ENCODE results near the gene ZNF346. TPM values are rescaled to one million over a fixed set of nuclear protein-coding genes. Genes with fewer than 3 reads are reported as not detected.

ZNF346 gene
- polyA plus RNA-seq, 4 donors = 4.2 to 15.7 (median 5.4) TPM

DNA sequence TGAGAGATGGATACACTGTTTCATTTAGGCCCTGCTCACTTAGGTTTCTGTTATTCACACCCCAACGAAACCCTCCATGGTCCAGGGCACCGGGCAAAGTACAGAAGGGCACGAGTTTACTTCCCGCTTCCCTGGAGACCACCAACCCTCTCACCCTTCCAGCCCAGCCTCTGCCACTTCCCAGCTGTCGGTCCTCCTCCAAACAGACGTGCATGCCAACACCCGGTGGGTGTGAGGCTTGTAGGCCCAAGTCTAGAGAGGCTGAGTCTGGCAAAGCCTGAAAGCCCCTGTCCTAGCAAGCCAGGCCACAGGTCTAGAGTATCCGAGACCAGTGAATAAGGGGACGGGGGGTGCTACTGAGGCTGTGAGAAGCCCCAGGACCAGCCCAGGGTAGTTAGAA is 57.1 kb downstream of the ZNF346 start:
- Histone ChIP-seq H3K27ac (ENCODE audit: low read depth in 1 of 3, low read length in 2 of 3) (no peak overlapping the region), H3K36me3 (ENCODE audit: control insufficient read depth in 3 of 3, insufficient read depth in 2 of 3, low read depth in 1 of 3, low read length in 3 of 3) (peaks cover 0 to 8% (median 0%) of the 10 kb centered on the region in 3 donors), H3K9me3 (ENCODE audit: control insufficient read depth in 2 of 2, insufficient read depth in 1 of 2, low read depth in 1 of 2, low read length in 1 of 2) (no peaks in the 10 kb centered on the region), H3K4me1 (ENCODE audit: control insufficient read depth in 3 of 3, insufficient read depth in 2 of 3, low read depth in 1 of 3, low read length in 2 of 3) (peaks cover 0 to 12% (median 0%) of the 10 kb centered on the region in 3 donors), H3K27me3 (ENCODE audit: control insufficient read depth in 3 of 3, insufficient read depth in 3 of 3, low read length in 3 of 3) (no peaks in the 10 kb centered on the region), H3K4me3 (ENCODE audit: low read depth in 1 of 3, low read length in 3 of 3) (no peak overlapping the region)
- DNase-seq (no peak), FAIRE-seq (no peak)
- WGBS, 3 donors = 68 to 80% (median 70%) methylated on average over 9 of the region's 9 CpGs

DNA sequence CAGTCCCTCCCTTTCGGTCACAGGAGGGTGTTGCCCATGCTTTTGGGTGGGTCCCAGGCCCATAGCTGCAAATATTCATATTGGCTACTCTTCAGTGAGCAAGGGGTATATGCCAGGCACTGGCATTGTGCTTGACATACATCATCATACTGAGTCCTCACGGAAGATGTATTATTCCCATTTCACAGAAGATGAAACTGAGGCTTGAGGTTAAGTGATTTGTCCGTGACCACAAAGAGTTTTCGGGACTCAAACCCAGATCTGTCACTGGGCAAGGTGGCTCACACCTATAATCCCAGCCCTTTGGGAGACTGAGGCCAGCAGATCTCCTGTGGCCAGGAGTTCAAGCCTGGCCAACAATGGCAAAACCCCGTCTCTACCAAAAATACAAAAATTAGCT is 57.8 kb downstream of the ZNF346 start:
- Histone ChIP-seq H3K4me1 (ENCODE audit: control insufficient read depth in 3 of 3, insufficient read depth in 2 of 3, low read depth in 1 of 3, low read length in 2 of 3) (peaks cover 0 to 12% (median 0%) of the 10 kb centered on the region in 3 donors), H3K27ac (ENCODE audit: low read depth in 1 of 3, low read length in 2 of 3) (no peak overlapping the region), H3K9me3 (ENCODE audit: control insufficient read depth in 2 of 2, insufficient read depth in 1 of 2, low read depth in 1 of 2, low read length in 1 of 2) (no peaks in the 10 kb centered on the region), H3K27me3 (ENCODE audit: control insufficient read depth in 3 of 3, insufficient read depth in 3 of 3, low read length in 3 of 3) (no peaks in the 10 kb centered on the region), H3K4me3 (ENCODE audit: low read depth in 1 of 3, low read length in 3 of 3) (no peak overlapping the region), H3K36me3 (ENCODE audit: control insufficient read depth in 3 of 3, insufficient read depth in 2 of 3, low read depth in 1 of 3, low read length in 3 of 3) (peaks cover 0 to 8% (median 0%) of the 10 kb centered on the region in 3 donors)
- FAIRE-seq = no peak
- WGBS, 3 donors = 84 to 91% (median 90%) methylated on average over 5 of the region's 5 CpGs
- DNase-seq = no peak

GRCh38 chr5:177081859-177082258 is 59.4 kb downstream of the ZNF346 start:
- H3K4me1 ChIP-seq (ENCODE audit: control insufficient read depth in 3 of 3, insufficient read depth in 2 of 3, low read depth in 1 of 3, low read length in 2 of 3) = peaks cover 0 to 20% (median 0%) of the 10 kb centered on the region in 3 donors
- no peaks in the 10 kb centered on the region for H3K27me3 ChIP-seq (ENCODE audit: control insufficient read depth in 3 of 3, insufficient read depth in 3 of 3, low read length in 3 of 3)
- DNase-seq = no peak
- no peak overlapping the region for H3K27ac ChIP-seq (ENCODE audit: low read depth in 1 of 3, low read length in 2 of 3)
- 89 to 98% (median 95%) methylated on average over 7 to 10 of the region's 10 CpGs for WGBS, 3 donors
- H3K9me3 ChIP-seq (ENCODE audit: control insufficient read depth in 2 of 2, insufficient read depth in 1 of 2, low read depth in 1 of 2, low read length in 1 of 2) = no peaks in the 10 kb centered on the region
- H3K4me3 ChIP-seq (ENCODE audit: low read depth in 1 of 3, low read length in 3 of 3) = no peak overlapping the region
- no peak for FAIRE-seq
- peaks cover 0 to 6% (median 0%) of the 10 kb centered on the region in 3 donors for H3K36me3 ChIP-seq (ENCODE audit: control insufficient read depth in 3 of 3, insufficient read depth in 2 of 3, low read depth in 1 of 3, low read length in 3 of 3)

- Histone ChIP-seq H3K4me1 (ENCODE audit: control insufficient read depth in 3 of 3, insufficient read depth in 2 of 3, low read depth in 1 of 3, low read length in 2 of 3) (peaks cover 0 to 23% (median 0%) of the 10 kb centered on the region in 3 donors), H3K4me3 (ENCODE audit: low read depth in 1 of 3, low read length in 3 of 3) (no peak overlapping the region), H3K27ac (ENCODE audit: low read depth in 1 of 3, low read length in 2 of 3) (no peak overlapping the region), H3K36me3 (ENCODE audit: control insufficient read depth in 3 of 3, insufficient read depth in 2 of 3, low read depth in 1 of 3, low read length in 3 of 3) (peaks cover 0 to 8% (median 0%) of the 10 kb centered on the region in 3 donors), H3K27me3 (ENCODE audit: control insufficient read depth in 3 of 3, insufficient read depth in 3 of 3, low read length in 3 of 3) (no peaks in the 10 kb centered on the region), H3K9me3 (ENCODE audit: control insufficient read depth in 2 of 2, insufficient read depth in 1 of 2, low read depth in 1 of 2, low read length in 1 of 2) (no peaks in the 10 kb centered on the region)
- DNase-seq = peak in 1 of 2 donors; percentile 52
- WGBS, 3 donors = 57 to 66% (median 65%) methylated on average over 4 of the region's 4 CpGs
- FAIRE-seq = no peak
Observed at GRCh38 chr5:177083357-177083756, 60.9 kb downstream of the ZNF346 start.

DNA sequence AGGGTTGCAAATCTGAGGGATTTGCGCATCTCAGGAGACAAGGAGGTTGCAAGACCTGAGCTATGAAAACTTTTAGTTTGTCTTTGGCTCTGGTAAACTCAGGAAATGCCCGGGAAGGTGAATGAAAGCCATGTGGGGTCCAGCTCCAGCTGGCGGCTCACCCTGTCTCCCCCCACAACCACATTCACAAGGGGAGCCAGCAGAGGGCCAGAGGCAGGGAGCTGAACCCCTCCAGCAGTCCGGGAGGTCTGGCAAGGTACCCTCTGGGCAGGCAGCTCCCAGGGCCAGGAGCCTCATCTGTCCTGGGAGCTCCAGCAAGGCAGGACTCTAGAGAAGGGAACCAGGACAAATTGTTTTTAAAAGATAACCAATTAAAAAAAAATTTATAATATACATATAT is 61.7 kb downstream of the ZNF346 start:
- no peak for FAIRE-seq
- no peak for DNase-seq
- H3K36me3 ChIP-seq (ENCODE audit: control insufficient read depth in 3 of 3, insufficient read depth in 2 of 3, low read depth in 1 of 3, low read length in 3 of 3) = peaks cover 0 to 16% (median 0%) of the 10 kb centered on the region in 3 donors
- 53 to 84% (median 79%) methylated on average over 4 of the region's 4 CpGs for WGBS, 3 donors
- H3K4me3 ChIP-seq (ENCODE audit: low read depth in 1 of 3, low read length in 3 of 3) = no peak overlapping the region
- no peaks in the 10 kb centered on the region for H3K27me3 ChIP-seq (ENCODE audit: control insufficient read depth in 3 of 3, insufficient read depth in 3 of 3, low read length in 3 of 3)
- H3K27ac ChIP-seq (ENCODE audit: low read depth in 1 of 3, low read length in 2 of 3) = no peak overlapping the region
- no peaks in the 10 kb centered on the region for H3K9me3 ChIP-seq (ENCODE audit: control insufficient read depth in 2 of 2, insufficient read depth in 1 of 2, low read depth in 1 of 2, low read length in 1 of 2)
- peaks cover 0 to 31% (median under 1%) of the 10 kb centered on the region in 3 donors for H3K4me1 ChIP-seq (ENCODE audit: control insufficient read depth in 3 of 3, insufficient read depth in 2 of 3, low read depth in 1 of 3, low read length in 2 of 3)

- Histone ChIP-seq H3K27me3 (ENCODE audit: control insufficient read depth in 3 of 3, insufficient read depth in 3 of 3, low read length in 3 of 3) (no peaks in the 10 kb centered on the region), H3K4me1 (ENCODE audit: control insufficient read depth in 3 of 3, insufficient read depth in 2 of 3, low read depth in 1 of 3, low read length in 2 of 3) (peaks cover 0 to 50% (median 6%) of the 10 kb centered on the region in 3 donors), H3K27ac (ENCODE audit: low read depth in 1 of 3, low read length in 2 of 3) (peak overlapping the region; percentile 34 to 96 (median 77)), H3K36me3 (ENCODE audit: control insufficient read depth in 3 of 3, insufficient read depth in 2 of 3, low read depth in 1 of 3, low read length in 3 of 3) (peaks cover 0 to 29% (median 0%) of the 10 kb centered on the region in 3 donors), H3K9me3 (ENCODE audit: control insufficient read depth in 2 of 2, insufficient read depth in 1 of 2, low read depth in 1 of 2, low read length in 1 of 2) (no peaks in the 10 kb centered on the region), H3K4me3 (ENCODE audit: low read depth in 1 of 3, low read length in 3 of 3) (peak overlapping the region in 1 of 3 donors; percentile 24)
- 14 to 39% (median 30%) methylated on average over 12 to 13 of the region's 13 CpGs for WGBS, 3 donors
- DNase-seq (peak in 1 of 2 donors; percentile 88), FAIRE-seq (no peak)
Observed at GRCh38 chr5:177085985-177086653, 63.6 kb downstream of the ZNF346 start.

DNA sequence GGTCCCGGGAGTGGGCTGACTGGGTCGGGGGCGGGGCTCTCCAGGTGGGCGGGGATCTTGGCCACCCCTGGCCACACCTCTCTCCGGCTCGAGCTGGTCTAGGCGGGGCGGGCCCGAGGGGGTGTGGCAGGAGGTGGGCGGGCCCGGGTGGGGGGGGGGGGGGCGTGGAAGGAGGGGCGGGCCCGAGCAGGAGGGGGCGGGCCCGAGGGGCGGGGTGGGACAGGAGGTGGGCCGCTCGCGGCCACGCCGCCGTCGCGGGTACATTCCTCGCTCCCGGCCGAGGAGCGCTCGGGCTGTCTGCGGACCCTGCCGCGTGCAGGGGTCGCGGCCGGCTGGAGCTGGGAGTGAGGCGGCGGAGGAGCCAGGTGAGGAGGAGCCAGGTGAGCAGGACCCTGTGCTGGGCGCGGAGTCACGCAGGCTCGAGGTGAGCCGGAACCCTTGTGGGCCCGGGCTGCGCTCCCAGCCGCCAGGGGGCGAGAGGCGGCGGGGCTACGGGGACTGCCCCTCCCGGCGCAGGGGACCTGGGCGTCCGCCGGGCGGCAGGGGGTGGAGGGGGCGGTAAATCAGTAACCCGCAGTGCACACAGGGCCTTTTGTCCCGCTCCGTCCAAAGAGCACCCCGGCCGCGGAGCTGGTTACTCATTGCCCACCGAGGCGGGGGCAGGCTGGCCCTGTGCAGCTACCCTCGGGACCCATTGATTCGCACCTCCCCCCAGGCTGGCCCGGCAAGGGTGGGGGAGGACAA is 64.3 kb downstream of the ZNF346 start, which contains the start of gene FGFR4:
FGFR4 (plus strand) TSS at position 262 of the 744 bp plus-strand sequence. CDS start 2,688 bp downstream, outside the sequence.
- H3K4me1 ChIP-seq (ENCODE audit: control insufficient read depth in 3 of 3, insufficient read depth in 2 of 3, low read depth in 1 of 3, low read length in 2 of 3) = peaks cover 0 to 56% (median 6%) of the 10 kb centered on the region in 3 donors
- no peak for FAIRE-seq
- no peaks in the 10 kb centered on the region for H3K27me3 ChIP-seq (ENCODE audit: control insufficient read depth in 3 of 3, insufficient read depth in 3 of 3, low read length in 3 of 3)
- H3K36me3 ChIP-seq (ENCODE audit: control insufficient read depth in 3 of 3, insufficient read depth in 2 of 3, low read depth in 1 of 3, low read length in 3 of 3) = peaks cover 0 to 36% (median 0%) of the 10 kb centered on the region in 3 donors
- peak; percentile 93 to 98 for DNase-seq
- peak within 1 kb of the TSS; percentile 45 to 96 (median 79) for H3K27ac ChIP-seq (ENCODE audit: low read depth in 1 of 3, low read length in 2 of 3)
- no peaks in the 10 kb centered on the region for H3K9me3 ChIP-seq (ENCODE audit: control insufficient read depth in 2 of 2, insufficient read depth in 1 of 2, low read depth in 1 of 2, low read length in 1 of 2)
- H3K4me3 ChIP-seq (ENCODE audit: low read depth in 1 of 3, low read length in 3 of 3) = peak within 1 kb of the TSS; percentile 19 to 64 (median 49)
- 1 to 2% (median 2%) methylated on average over 24 to 68 of the region's 68 CpGs for WGBS, 3 donors

GRCh38 chr5:177087398-177088005 is 65.0 kb downstream of the ZNF346 start:
- Histone ChIP-seq H3K27ac (ENCODE audit: low read depth in 1 of 3, low read length in 2 of 3) (peak overlapping the region; percentile 45 to 89 (median 72)), H3K36me3 (ENCODE audit: control insufficient read depth in 3 of 3, insufficient read depth in 2 of 3, low read depth in 1 of 3, low read length in 3 of 3) (peaks cover 0 to 43% (median 0%) of the 10 kb centered on the region in 3 donors), H3K4me3 (ENCODE audit: low read depth in 1 of 3, low read length in 3 of 3) (peak overlapping the region; percentile 19 to 64 (median 49)), H3K9me3 (ENCODE audit: control insufficient read depth in 2 of 2, insufficient read depth in 1 of 2, low read depth in 1 of 2, low read length in 1 of 2) (no peaks in the 10 kb centered on the region), H3K27me3 (ENCODE audit: control insufficient read depth in 3 of 3, insufficient read depth in 3 of 3, low read length in 3 of 3) (no peaks in the 10 kb centered on the region), H3K4me1 (ENCODE audit: control insufficient read depth in 3 of 3, insufficient read depth in 2 of 3, low read depth in 1 of 3, low read length in 2 of 3) (peaks cover 0 to 58% (median 6%) of the 10 kb centered on the region in 3 donors)
- DNase-seq (no peak), FAIRE-seq (no peak)
- WGBS, 3 donors = 4 to 19% (median 6%) methylated on average over 20 to 23 of the region's 23 CpGs
